Activated gamma-delta T cell treated with anti-CD3 and anti-CD28 coated beads, Interleukin-2, amount 50 U/mL, for 16 hours (primary cell): Measurements from ENCODE around the gene HDAC4.
A peak's percentile ranks its signal among the peaks of the same experiment; 100 is the strongest.

Experiments
- DNase-seq: peaks from one replicate; pipeline ENCODE4 v3.0.0-alpha.2; 2020; ENCODE audit warnings: low read depth

HDAC4 gene

DNA sequence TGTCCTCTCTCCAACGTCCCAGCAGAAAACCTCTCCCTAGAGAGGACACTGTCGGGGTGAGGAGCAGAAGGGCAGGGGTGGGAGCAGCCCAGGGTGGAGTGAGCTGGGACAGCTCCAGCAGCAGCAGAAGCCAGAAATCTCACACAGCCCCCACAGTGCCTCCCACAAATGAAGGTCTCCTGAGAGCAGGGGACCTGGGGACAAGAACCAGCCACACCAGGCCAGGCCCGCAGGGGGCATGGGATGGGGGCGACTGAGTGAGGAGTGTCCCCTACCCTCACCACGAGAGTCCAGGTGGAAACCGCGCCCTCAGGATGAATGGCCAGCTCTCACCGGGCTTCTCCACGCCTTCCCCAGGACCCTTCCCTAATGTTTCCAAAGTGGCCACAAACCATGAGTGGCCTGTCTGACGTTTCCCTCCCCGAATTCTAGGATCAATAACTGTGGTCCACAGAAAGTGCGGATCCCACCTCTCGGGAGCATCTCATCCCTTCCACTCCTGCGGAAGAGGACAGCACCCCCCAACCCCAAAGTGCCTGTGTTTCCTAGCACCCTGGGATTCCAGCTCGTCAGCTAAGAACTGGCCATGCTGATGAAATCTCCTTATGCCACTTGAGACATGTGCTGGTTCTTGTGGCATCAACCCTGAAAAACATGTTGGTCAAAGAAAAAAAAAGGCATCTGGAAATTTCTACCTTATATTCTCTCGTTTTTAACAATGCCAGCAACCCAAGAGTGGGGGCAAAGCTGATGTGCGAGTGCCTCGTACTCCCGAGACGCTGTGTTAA is 121.1 kb downstream of the HDAC4 start:
- no peak for DNase-seq

DNA sequence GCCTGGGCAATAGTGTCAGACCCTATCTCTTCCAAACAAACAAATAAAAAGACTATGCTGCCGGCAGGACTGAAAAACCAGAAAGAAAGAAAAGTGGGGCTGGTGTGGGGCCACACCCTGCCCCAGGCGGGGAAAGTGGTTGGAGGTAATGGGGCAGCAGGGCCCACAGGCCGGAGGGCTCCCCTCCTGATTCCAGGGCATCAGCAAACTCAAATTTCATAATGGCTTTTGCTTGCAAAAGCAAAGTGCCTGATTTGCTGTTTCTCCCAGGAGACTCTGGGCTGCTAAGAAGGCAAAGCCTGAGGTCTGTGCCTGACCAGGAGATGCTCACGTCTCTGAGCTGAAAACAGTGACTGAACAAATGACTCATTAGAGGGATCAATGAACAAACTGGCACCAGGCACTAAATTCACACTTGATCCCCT is 121.9 kb downstream of the HDAC4 start:
- DNase-seq = no peak

DNA sequence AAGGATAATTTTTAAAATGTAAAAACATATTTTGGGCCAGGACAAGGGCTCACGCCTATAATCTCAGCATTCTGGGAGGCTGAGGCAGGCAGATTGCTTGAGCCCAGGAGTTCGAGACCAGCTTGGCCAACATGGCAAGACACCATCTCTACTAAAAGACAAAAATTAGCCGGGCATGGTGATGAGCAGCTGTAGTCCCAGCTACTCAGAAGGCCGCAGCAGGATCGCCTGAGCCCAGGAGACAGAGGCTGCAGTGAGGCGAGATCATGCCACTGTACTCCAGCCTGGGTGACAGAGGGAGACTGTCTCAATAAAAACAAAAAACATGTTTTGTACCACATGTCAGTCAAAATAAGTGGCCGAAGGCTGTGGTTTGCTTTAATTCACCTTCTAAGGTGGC is 122.5 kb downstream of the HDAC4 start:
- no peak for DNase-seq

DNA sequence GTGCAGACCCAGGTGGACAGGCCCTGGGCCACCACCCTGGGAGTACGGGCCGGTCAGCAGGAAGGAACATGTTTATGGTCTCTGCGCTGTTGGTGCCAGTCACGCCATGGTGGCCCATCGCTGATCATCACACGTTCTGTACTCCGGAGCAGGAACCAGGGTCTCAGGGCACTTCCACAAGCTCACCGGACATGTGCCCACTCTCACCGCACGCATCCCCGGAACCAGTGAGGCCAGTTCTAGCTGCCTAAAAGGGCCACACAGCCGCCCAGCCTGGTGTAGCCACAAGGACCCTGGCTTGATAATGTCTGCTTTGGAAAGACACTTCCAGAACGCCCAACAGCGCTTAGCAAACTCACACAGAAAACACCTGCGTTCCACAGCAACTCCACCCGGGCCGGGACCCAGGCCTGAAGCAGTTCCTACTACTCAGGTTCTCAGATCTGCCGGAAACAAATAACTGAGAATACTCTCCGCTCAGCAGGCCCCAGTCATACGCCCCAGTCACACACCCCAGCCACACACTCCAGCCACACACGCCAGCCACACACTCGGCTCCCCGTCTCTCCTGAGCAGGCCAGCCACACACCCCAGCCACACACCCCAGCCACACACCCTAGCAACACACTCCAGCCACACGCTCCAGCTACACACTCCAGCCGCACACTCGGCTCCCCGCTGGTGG is 123.3 kb downstream of the HDAC4 start:
- no peak for DNase-seq

DNA sequence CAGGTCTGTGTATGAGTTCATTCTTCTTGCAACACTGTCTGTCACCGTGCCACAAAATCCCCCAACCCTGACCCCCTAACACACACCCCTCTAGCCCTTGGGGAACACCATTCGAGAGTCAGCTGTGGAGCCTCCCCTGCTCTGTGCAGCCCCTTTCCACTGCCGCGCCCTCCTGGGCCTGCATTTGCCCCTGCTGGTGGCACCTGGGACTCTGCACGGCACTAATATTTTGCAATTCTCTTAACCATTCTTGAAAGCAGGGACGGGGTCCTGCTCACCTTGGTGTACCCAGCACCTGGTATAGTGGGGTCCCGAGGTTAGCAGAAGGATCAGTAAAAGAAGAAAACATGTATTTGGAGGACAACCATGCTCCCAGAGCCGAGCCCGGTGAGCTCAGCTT is 124.0 kb downstream of the HDAC4 start:
- no peak for DNase-seq

DNA sequence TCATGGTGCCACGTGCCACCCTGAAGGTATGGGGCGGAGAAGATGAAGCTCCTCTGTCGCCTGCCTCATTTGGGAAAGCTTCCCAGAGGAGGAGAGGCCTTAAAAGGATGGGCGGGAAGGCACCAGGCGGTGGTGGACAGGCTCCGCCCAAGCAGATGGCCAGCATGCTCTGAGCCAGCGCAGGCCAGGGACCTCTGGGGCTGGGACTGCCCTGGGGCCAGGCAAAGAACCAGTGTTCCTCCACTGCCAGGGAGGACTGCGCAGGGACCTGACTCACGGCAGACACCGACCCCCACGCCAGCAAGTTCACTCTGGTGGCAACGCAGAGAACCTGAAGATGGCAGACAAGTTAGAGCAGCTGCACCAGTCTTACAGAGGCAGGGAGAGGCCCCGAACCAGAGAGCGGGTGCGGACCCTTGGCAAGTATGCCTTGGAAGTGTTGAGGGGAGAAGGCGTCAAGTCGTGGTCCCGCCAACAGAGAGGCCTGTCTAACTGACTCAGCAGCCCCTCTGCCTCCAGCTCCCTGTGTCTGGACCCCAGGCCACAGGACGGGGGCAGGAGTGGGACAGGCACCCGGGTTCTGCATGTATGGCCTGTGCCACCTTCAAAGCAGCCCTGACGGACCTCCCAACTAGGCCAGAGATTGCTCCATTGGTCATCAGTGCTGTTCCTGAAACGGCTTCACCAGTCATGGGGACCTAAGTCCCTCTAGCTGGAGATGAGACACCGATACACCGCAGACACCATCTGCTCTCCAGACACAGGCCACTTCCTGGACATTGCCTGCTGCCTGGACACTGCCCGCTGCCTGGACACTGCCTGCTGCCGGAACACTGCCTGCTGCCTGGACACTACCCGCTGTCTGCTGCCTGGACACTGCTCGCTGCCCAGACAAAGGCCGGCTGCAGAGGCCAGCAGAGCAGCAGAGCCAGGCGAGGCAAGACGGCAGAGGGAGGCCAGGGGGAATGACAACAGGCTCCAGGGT is 124.7 kb downstream of the HDAC4 start:
- no peak for DNase-seq

DNA sequence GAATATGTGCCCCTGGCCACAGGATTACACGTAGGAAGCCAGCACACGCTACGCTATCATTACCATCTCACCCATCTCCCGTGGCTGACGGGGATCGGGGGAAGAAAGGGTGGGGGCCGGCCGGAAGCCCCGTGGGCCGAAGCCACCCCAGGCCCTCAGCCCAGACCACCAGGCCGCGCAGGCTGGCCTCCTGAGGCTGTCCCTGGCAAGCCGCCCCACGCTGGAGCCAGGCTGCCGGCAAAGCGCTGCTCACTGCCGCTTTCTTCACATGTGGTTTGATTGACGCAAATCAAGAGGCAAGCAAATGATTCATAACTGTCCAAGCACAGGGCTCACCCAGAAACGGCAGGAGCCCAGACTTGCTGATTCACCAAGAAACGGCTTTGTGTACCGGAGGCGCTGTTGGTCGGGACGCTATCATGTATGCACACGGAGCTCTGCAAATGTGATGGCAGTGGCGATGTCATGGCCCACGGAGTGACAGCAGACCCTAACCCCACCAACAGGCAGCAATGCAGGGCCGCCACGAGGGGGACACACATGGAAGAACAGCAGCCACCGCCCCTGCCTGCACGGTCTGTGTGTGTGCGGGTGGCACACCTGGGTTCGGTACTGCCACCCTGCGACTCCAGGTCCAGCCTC is 125.7 kb downstream of the HDAC4 start:
- peak; percentile 71 for DNase-seq

DNA sequence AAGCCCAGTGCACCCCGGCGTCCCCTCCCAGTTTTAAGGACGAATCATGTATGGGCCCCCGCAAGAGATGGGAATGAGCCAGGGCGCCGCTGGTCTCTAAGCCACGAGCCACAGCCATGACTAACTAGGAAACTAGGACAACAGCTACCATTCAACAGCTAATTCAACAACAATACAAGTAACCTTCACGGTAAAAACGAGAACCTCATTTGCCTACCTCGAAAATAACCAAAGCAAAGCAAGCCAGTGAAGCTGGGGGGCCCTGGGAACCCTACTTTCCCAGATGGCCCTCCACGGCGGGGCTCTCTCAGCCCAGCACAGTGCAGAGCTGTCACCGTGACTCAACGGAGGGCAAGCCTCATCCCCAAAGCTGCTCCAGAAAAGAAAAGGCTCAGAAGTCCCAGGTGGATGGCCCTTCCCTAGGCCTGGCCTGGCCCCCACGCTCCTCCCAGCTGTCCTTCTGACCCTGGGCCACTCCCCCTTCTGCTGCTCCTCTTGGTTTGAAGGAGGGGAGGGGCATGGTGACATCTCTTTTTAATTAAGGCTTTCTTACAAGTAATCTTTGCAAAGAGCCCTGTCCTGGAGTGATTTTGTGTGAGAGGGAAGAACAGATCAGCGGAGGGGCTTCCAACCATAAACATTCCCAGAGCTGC is 126.3 kb downstream of the HDAC4 start:
- DNase-seq = no peak

DNA sequence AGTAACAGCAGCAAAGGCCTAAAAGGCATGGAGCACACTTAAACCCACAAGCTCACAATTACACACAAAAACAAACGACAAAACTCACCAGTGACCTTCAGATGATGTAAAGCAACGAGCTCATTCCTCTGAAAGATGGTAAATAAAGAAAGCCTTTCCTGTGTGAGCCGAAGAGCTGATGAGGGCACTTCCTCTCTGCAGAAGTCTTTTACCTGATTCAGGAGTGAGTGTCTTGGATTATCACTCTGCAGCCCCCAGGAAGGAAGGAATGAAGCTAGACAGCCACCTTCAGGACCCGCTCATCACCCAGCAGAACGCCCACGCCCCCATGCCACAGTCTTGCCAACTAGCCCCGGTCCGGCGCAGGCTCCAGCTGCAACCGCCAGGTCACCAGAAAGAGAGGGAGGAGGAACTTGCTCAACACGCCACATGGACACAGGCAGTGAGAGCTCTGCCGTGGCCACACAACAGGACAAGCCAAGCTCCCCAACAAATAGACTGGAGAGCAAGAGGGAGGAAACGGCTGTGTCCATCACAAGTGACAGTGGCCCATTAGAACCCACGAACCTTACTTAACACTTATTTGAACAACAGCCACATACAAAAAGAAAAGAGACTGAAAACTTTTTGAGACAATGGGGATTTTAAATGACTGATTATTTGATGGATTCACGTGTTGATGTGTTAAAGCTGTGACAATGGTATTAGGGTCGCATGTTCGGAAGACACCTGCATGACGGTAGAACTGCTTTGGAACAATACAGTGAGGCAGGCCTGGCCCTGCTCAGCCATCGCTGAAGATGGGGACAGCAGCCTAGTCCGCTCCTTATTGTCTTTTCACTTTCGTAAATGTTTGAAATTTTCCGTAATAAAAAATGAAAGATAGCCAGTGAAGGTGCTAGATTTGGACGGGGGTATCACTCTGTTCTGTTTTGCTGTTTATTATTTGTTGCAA is 127.3 kb downstream of the HDAC4 start:
- DNase-seq = no peak

DNA sequence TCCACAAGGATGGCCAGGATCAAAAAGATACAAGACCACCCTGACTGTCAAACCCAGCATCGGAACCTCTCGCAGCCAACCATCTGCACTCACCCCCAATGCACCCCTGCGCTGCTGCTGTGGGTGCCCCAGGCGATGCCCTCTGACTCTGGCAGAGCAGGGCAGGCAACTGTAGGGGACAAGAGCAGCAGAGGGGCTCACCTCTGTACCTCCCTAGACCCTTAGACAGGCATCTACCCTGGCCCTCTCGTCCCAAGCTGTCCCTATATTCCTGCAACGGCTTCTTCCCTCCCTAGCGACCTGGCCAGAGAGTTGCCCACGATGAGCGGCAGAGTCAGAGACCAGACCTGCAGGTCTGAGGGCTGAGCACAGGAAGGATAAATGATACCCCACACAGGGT is 128.2 kb downstream of the HDAC4 start:
- no peak for DNase-seq

DNA sequence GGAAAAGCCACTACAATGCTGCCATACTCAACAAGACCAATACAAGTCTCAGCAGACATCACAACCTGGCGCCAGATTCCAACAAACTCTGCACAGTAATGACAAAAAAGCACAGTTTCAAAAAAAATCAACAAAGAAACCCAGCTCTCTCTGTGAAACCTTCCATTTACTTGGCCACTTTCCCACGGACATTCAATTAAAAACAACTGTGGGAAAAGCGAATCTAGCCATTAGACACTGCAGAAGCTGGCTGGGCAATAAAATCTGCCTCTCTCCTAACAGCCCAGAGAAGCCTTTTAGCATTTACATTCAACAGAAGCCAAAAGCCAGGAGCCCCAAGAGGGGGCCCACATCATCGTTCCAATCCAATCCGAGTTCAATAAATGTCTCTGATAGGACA is 128.9 kb downstream of the HDAC4 start:
- DNase-seq = no peak

DNA sequence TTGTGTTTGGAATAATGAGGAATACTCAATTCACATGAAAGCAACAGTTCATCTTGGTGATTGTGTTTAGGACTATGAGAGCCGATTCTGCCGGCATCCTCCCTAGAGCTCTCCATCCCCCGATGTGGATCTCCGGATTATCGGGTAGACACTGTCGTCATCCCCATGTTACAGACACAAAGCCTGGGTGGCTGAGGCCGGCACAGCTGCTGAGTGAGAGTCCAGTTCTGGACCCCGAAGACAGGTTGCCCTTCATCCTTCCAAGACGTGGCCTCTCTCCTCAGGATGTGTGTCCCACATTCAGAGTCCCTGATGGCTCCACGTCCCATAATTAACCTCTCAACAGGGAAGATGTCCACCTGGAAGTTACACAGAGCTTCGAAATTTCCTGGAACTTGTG is 129.3 kb downstream of the HDAC4 start:
- no peak for DNase-seq

DNA sequence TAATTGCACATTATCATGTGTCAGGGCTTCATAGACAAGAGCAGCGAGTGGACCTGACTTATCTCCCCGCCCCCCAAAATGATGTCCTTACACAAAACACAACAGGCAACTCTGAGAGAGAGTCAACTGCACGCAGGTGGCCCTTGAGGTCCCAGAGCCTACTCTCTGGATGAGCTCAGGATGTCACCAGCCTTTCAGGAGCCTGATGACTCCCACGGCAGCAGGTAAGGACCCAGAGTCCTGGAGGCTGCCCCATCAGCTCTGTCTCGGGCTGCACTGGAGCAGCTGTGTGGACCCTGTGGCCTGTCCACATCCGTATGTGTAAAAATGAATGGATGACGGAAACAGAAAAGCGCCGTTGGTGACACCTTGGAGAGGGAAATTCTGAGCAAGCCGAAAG is 130.9 kb downstream of the HDAC4 start:
- DNase-seq = no peak

DNA sequence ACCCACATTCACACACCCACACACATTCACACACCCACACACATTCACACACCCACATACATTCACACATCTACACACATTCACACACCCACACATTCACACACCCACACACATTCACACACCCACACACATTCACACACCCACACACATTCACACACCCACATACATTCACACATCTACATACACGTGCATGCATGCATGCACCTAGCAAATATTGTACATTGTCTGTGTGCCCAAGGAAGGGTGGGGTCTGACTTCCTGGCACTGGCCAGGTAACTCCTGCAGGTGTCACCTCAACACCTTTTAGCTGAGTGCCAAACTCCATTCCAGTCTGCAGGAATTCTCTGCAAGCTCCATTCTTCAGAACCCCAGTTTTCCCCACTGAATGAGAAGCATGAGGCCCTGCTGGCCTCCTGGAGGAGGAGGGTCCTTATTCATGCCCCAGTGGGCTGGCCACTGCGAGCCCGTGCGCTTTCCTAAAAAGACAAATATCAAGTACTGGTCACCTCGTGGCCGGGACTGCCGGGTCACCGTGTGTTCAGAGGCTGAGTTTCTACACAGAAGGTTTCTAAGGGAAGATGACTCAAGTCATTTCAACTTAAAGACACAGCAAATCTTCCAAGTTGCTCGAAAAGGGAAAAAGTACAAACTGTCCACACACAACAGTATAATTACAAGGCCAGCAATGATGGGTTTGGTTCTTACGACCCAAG is 131.5 kb downstream of the HDAC4 start:
- DNase-seq = no peak

DNA sequence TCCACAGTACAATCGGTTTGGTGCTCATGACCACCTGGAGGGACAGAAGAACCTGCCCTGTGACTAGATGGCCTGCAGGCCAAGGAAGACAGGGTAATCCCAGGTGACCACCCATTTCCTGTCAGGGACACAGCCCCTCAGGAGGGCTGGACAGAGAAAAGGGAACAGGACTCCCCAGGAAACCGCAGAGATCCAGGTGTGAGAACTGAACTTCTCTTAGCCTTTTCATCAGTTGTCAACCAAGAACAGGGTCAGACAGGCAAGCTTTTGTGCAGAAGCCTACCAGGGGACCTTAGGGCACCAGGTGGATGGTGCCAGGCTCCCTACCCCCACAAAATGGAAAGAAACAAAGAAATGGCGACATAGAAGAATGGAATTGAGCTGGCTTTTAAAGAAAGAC is 132.3 kb downstream of the HDAC4 start:
- no peak for DNase-seq

DNA sequence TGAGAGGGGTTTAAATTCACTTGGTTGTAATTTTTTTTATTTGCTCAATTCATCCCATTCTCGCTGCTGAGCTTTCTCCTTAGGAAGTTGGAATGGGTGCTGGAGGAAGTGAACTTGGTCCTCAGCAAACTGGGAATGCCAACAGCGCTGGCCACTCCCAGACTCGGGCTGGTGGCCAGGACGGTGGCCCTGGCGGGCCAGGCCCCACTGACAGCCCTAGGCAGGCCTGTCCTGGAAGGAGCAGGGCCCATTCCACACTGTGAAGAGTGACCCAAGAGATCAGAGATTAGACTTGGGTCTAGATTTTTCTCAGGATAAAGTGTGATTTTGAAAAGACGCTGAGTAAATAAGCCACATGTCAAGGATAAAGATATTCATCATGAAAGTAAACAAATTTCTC is 132.7 kb downstream of the HDAC4 start:
- DNase-seq = no peak

DNA sequence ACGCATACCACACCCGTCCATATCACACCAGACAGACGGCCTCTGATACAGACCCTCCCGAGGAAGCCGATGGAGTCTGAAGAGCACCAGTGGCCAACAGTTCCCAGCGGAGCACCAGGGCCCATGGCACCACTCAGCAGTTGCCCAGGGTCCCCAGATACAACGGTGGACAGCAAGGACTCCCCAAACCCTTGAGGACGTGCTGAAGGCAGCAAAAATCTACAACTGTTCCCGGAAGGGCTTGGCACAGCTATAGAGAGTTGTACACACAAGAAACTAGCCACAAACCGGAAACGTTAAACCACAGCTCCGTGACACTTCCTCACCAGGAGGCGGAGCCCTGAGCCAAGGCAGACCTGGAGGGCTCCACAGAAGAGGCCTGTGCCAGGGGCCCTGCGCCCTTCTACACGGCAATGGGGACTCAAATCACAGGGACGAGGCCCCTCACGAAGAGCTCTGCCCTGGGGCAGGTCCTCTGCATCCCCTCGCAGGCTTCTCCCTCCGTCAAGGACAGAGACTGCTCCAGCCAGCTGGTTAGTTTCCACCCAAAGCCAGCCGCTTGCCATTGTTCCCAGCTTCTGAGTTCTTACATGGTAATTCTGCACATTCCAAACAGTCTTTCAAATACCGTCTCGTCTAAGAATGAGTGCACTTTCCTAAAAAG is 133.4 kb downstream of the HDAC4 start:
- DNase-seq = peak; percentile 86

DNA sequence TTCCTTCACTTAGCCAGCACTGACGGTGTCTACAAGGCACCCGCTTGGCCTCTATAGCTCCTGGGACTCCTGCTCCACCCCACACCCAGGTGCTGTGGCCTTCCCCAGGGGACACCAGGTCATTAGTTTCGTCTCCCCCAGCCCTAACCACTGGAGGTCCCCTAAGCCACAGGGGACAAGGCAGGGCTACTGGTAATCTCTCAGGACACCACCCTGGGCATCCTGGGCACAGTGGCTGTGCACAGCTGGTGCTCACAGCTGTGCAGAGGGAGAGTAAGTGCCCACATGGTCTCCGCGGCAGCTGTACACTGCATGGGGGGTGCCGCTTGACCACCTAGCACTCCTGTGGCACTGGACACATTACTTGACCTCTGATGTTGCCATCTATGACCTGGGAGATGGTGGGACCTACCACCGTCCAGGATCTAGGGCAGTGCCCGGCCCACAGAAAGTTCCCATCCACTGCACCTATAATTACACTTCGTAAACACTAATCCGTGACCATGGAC is 134.0 kb downstream of the HDAC4 start:
- no peak for DNase-seq

DNA sequence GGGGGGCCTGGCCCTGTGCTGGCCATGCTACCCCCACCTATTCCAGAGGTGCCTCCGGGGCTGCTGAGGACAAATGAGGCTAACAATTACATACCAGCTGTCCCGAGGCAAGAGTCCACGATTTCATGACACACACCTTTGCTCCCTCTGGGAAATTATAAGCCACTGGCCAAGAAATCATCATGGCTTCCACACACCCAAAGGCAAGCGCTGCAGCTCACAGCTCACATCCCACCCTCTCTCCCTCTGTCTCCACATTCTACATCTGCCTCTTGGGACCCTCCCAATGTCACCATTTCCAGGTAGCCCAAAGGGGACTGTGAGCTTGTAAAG is 134.4 kb downstream of the HDAC4 start:
- DNase-seq = no peak
